ENCODE results near the gene IFT52. TPM values are rescaled to one million over a fixed set of nuclear protein-coding genes. Genes with fewer than 3 reads are reported as not detected.

The IFT52 gene
- total and polyA plus RNA-seq, 2 of the 8 experiments (the other 6 are each of a cell fraction or from before 2014, with no cell fraction given): 35.6 to 40.4 TPM

GRCh38 chr20:43676368-43676767 is 85.6 kb downstream of the IFT52 start (continued):
- TF ChIP-seq CHD7 (IDR thresholded peaks at IDR 0.05; ENCODE audit: insufficient replicate concordance, low read length) (no peak), BRCA1 (IDR thresholded peaks at IDR 0.05; ENCODE audit: low read depth, low read length) (no peak), GTF2F1 (IDR thresholded peaks at IDR 0.05; ENCODE audit: borderline replicate concordance, low read depth, low read length) (no peak), TAF1 (IDR thresholded peaks at IDR 0.05; ENCODE audit: low read depth, low read length) (no peak), USF2 (IDR thresholded peaks at IDR 0.05; ENCODE audit: low read length) (no peak), POLR2A (IDR thresholded peaks at IDR 0.05; ENCODE audit: control extremely low read depth in 1 of 2, low read depth in 2 of 2, low read length in 2 of 2) (no peak), POU5F1 (IDR thresholded peaks at IDR 0.05; ENCODE audit: low read depth, low read length) (no peak)

Data from H1 (cell line).